Measurements from ENCODE around the gene PAX7.

PAX7 gene

GRCh38 chr1:18794051-18794450 lies 163.4 kb downstream of the PAX7 start:
- TF ChIP-seq CTCF (IDR thresholded peaks at IDR 0.05): no peak
- H3K4me3 ChIP-seq: no peak overlapping the region
- intact Hi-C loops (cut with DNase I; ENCODE audit: low total_unique reads): no loop called here
- DNase-seq: no peak
- no peaks in the 10 kb centered on the region for H3K4me1 ChIP-seq
- no peaks in the 10 kb centered on the region for H3K36me3 ChIP-seq
- peaks cover 0 to 12% (median 11%) of the 10 kb centered on the region in 3 donors for H3K9me3 ChIP-seq
- H3K27ac ChIP-seq: no peak overlapping the region
- H3K27me3 ChIP-seq: peaks cover 0 to 55% of the 10 kb centered on the region in 2 donors

GRCh38 chr1:18794561-18794960 lies 163.9 kb downstream of the PAX7 start:
- peaks cover 0 to 12% (median 11%) of the 10 kb centered on the region in 3 donors for H3K9me3 ChIP-seq
- H3K27ac ChIP-seq: no peak overlapping the region
- no peak for DNase-seq
- H3K4me1 ChIP-seq: no peaks in the 10 kb centered on the region
- H3K27me3 ChIP-seq: peaks cover 0 to 60% of the 10 kb centered on the region in 2 donors
- TF ChIP-seq CTCF (IDR thresholded peaks at IDR 0.05): no peak
- intact Hi-C loops (cut with DNase I; ENCODE audit: low total_unique reads): no loop called here
- no peaks in the 10 kb centered on the region for H3K36me3 ChIP-seq
- H3K4me3 ChIP-seq: no peak overlapping the region

GRCh38 chr1:18795002-18795689 lies 164.5 kb downstream of the PAX7 start:
- no peak for TF ChIP-seq CTCF (IDR thresholded peaks at IDR 0.05)
- no peak for DNase-seq
- Histone ChIP-seq H3K4me3 (no peak overlapping the region), H3K27ac (no peak overlapping the region), H3K9me3 (peaks cover 0 to 12% (median 11%) of the 10 kb centered on the region in 3 donors), H3K36me3 (no peaks in the 10 kb centered on the region), H3K4me1 (no peaks in the 10 kb centered on the region), H3K27me3 (peaks cover 0 to 65% of the 10 kb centered on the region in 2 donors)
- intact Hi-C loops (cut with DNase I; ENCODE audit: low total_unique reads): no loop called here

DNA sequence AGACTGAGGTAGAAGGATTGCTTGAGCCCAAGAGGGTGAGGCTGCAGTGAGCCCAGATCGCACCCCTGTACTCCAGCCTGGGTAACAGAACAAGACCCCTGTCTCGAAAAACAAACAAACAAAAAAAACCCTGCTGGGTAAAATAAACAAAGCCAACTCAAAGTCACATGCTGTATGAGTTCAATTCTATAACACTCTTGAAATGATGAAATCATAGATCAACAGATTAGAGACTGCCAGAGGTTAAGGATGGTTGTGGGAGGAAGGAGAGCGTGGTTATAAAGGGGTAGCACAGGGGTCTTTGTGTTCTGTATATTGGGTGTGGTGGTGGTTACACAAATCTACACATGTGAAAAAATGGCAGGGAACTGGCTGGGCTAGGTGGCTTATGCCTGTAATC lies 166.3 kb downstream of the PAX7 start:
- H3K9me3 ChIP-seq: peaks cover 0 to 12% (median 11%) of the 10 kb centered on the region in 3 donors
- no peak overlapping the region for H3K27ac ChIP-seq
- intact Hi-C loops (cut with DNase I; ENCODE audit: low total_unique reads): no loop called here
- no peaks in the 10 kb centered on the region for H3K4me1 ChIP-seq
- no peak for DNase-seq
- no peak for TF ChIP-seq CTCF (IDR thresholded peaks at IDR 0.05)
- H3K4me3 ChIP-seq: no peak overlapping the region
- H3K36me3 ChIP-seq: no peaks in the 10 kb centered on the region
- peaks cover 0 to 59% of the 10 kb centered on the region in 2 donors for H3K27me3 ChIP-seq
